Naive thymus-derived CD4-positive, alpha-beta T cell (primary cell): ENCODE results near the gene MED15. TPM values are rescaled to one million over a fixed set of nuclear protein-coding genes. Genes with fewer than 3 reads are reported as not detected.

ENCODE experiments used
- ATAC-seq: fragments of 150-1000 bp; cut with Tn5 transposase; 2 replicates; pipeline ENCODE4 v1.10.0; 2021; ENCODE audit warnings: mild to moderate bottlenecking, moderate library complexity
- CTCF ChIA-PET: fragments of 350-600 bp; sonication (Branson Sonifier 250); formaldehyde crosslinking; loops from one replicate; lab custom pipeline; 2021; ENCODE audit warnings: antibody characterized with exemption; lab: Charles Lee
- POLR2A ChIA-PET: fragments of 350-600 bp; sonication (Branson Sonifier 250); formaldehyde crosslinking; loops from one replicate; lab custom pipeline; 2021; ENCODE audit warnings: antibody characterized with exemption, inconsistent platforms; lab: Charles Lee
- DNase-seq, 9 donors: peaks; one replicate each; pipeline versions ENCODE4 v3.0.0 to v3.0.0-alpha.2; 2020 to 2022; ENCODE audit warnings: mixed read lengths in 1 of 9
- H3K27ac ChIP-seq: one replicate; pipeline ENCODE4 v1.7.0; 2013; ENCODE audit warnings: mild to moderate bottlenecking, low read depth, low read length, moderate library complexity
- H3K27me3 ChIP-seq, 2 donors: one replicate each; pipeline ENCODE4 v1.7.0; 2013; ENCODE audit warnings: low read length in 2 of 2, mild to moderate bottlenecking in 2 of 2, moderate library complexity in 2 of 2; ENCODE audit not compliant: control insufficient read depth in 2 of 2, insufficient read depth in 2 of 2
- H3K36me3 ChIP-seq, 3 experiments: 1 replicate in 2 of 3; 2 replicates in 1 of 3; pipeline ENCODE4 v1.7.0; 2013; ENCODE audit warnings: low read length in 3 of 3, mild to moderate bottlenecking in 3 of 3, moderate library complexity in 1 of 3; ENCODE audit not compliant: insufficient read depth in 3 of 3, control insufficient read depth in 2 of 3
- H3K4me1 ChIP-seq, 2 donors: one replicate each; pipeline ENCODE4 v1.7.0; 2013; ENCODE audit warnings: low read length in 2 of 2, mild to moderate bottlenecking in 2 of 2, moderate library complexity in 1 of 2; ENCODE audit not compliant: control insufficient read depth in 2 of 2, insufficient read depth in 2 of 2
- H3K4me3 ChIP-seq: 2 replicates; pipeline ENCODE4 v1.7.0; 2013; ENCODE audit warnings: mild to moderate bottlenecking, low read length
- H3K9me3 ChIP-seq, 3 experiments: 1 replicate in 2 of 3; 2 replicates in 1 of 3; pipeline ENCODE4 v1.7.0; 2013; ENCODE audit warnings: low read length in 3 of 3; ENCODE audit not compliant: control insufficient read depth in 2 of 3
- H3K27ac Mint-ChIP-seq, 9 donors: one replicate each; pipeline ENCODE4 v1.8.0; 2020 to 2022; ENCODE audit warnings: mixed read lengths in 9 of 9, mild to moderate bottlenecking in 8 of 9, moderate library complexity in 5 of 9, inconsistent platforms in 2 of 9
- H3K27me3 Mint-ChIP-seq, 5 donors: one replicate each; pipeline ENCODE4 v1.8.0; 2021 to 2022; ENCODE audit warnings: mixed read lengths in 5 of 5, mild to moderate bottlenecking in 1 of 5
- H3K36me3 Mint-ChIP-seq, 5 donors: one replicate each; pipeline ENCODE4 v1.8.0; 2020 to 2022; ENCODE audit warnings: mixed read lengths in 5 of 5, mild to moderate bottlenecking in 3 of 5, inconsistent platforms in 1 of 5
- H3K4me1 Mint-ChIP-seq, 7 donors: one replicate each; pipeline ENCODE4 v1.8.0; 2020 to 2022; ENCODE audit warnings: mixed read lengths in 7 of 7, mild to moderate bottlenecking in 3 of 7, inconsistent platforms in 1 of 7
- H3K4me3 Mint-ChIP-seq, 10 donors: one replicate each; pipeline ENCODE4 v1.8.0; 2020 to 2022; ENCODE audit warnings: mild to moderate bottlenecking in 10 of 10, mixed read lengths in 10 of 10, moderate library complexity in 6 of 10, inconsistent platforms in 2 of 10
- H3K9me3 Mint-ChIP-seq, 11 donors: one replicate each; pipeline ENCODE4 v1.8.0; 2020 to 2022; ENCODE audit warnings: mixed read lengths in 11 of 11, mild to moderate bottlenecking in 4 of 11, inconsistent platforms in 1 of 11, moderate library complexity in 1 of 11
- intact Hi-C, 2 donors: fragments of 100-400 bp; cut with micrococcal nuclease; formaldehyde crosslinking; loops; one replicate each; pipeline ENCODE4 v1.15.1; 2023
- polyA plus RNA-seq, 2 donors: library from polyadenylated mRNA; unstranded; fragments of 300-500 nt; fragmentation: Illumina TruSeq; gene quantifications; one replicate each; pipeline ENCODE4 v1.2.3, GENCODE V29; 2021
- total RNA-seq, 6 experiments: library from RNA in 5 of 6; stranded (reverse) in 5 of 6; gene quantifications; 1 replicate in 5 of 6; 2 replicates in 1 of 6; pipeline ENCODE4 v1.2.3 and lab custom pipeline; 2021 to 2026

Gene MED15
- total and polyA plus RNA-seq, 7 experiments from 2014 or later, result 24.3 to 235 (median 192) TPM

- H3K4me3 Mint-ChIP-seq, result no peak overlapping the region
- Histone ChIP-seq H3K27ac (no peak overlapping the region), H3K9me3 (no peaks in the 10 kb centered on the region), H3K27me3 (no peaks in the 10 kb centered on the region), H3K4me3 (no peak overlapping the region), H3K4me1 (no peaks in the 10 kb centered on the region), H3K36me3 (peaks cover 17 to 48% (median 23%) of the 10 kb centered on the region in 3 experiments)
- POLR2A ChIA-PET, result interaction anchor here (1.2 kb wide), 1 partner anchor 19 kb away, joined by 3 read pairs; no protein-coding TSS in a partner anchor
- CTCF ChIA-PET, result no interaction called here
- DNase-seq (no peak), ATAC-seq (no peak)
- H3K27ac Mint-ChIP-seq, result peak overlapping the region in 4 of 9 donors; percentile 21 to 81 (median 40)
- peaks cover 0 to 11% (median 5%) of the 10 kb centered on the region in 7 donors for H3K4me1 Mint-ChIP-seq
- H3K27me3 Mint-ChIP-seq, result peaks cover 0 to 2% (median 0%) of the 10 kb centered on the region in 5 donors
- H3K36me3 Mint-ChIP-seq, result peaks cover 0 to 16% (median 0%) of the 10 kb centered on the region in 5 donors
- intact Hi-C loops, result no loop called here
- no peaks in the 10 kb centered on the region for H3K9me3 Mint-ChIP-seq
Observed at GRCh38 chr22:20588092-20588842, 80.9 kb downstream of the MED15 start.

DNA sequence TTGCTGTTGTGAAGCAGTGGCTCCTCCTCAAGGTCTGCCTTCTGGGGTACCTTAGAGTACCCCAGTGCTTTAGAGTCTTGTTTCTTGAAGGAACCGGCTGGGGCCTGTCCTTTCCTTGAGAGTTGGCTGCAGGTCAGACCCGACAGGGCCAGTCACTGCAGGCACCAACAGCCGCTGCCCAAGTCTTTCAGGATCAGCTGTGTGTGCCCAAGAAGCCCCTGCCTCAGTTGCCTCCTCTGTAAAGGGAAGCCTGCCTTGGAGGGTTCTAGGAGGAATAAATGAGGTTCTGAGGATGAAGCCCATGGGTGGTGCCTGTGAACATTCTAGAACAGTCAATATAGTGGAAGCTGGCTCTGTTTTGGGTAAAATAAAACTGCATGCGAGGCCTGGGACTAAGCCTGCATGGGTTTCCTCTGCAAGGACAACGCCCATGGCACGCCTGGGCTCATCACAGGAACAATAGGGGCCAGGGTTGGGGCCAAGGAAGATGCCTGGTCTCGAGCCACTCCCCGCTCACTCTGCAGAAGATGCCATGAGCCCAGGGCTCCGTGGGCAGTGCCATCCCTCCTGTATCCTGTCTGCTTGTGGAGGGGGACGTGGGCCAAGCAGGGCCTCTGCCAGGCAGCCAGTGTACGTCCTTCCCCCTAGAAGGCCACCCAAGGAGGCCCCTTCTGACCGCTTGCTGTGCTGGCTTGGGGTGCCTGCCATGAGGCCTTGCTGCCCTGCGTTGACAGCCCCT is 81.6 kb downstream of the MED15 start:
- H3K9me3 ChIP-seq, result no peaks in the 10 kb centered on the region
- DNase-seq (peak in 1 of 9 donors; percentile 6), ATAC-seq (no peak)
- intact Hi-C loops, result no loop called here
- Mint-ChIP-seq H3K4me3 (no peak overlapping the region), H3K9me3 (no peaks in the 10 kb centered on the region), H3K36me3 (peaks cover 0 to 16% (median 0%) of the 10 kb centered on the region in 5 donors), H3K27me3 (peaks cover 0 to 2% (median 0%) of the 10 kb centered on the region in 5 donors), H3K4me1 (peaks cover 0 to 11% (median 7%) of the 10 kb centered on the region in 7 donors), H3K27ac (peak overlapping the region in 3 of 9 donors; percentile 38 to 46 (median 42))
- CTCF ChIA-PET, result no interaction called here
- H3K4me3 ChIP-seq, result no peak overlapping the region
- POLR2A ChIA-PET, result interaction anchor here (1.1 to 1.2 kb wide), 2 partner anchors 20 to 39 kb away, joined by 3 to 4 read pairs; no protein-coding TSS in a partner anchor
- H3K4me1 ChIP-seq, result no peaks in the 10 kb centered on the region
- no peaks in the 10 kb centered on the region for H3K27me3 ChIP-seq
- H3K36me3 ChIP-seq, result peaks cover 10 to 40% (median 19%) of the 10 kb centered on the region in 3 experiments
- H3K27ac ChIP-seq, result no peak overlapping the region

- Histone ChIP-seq H3K9me3 (no peaks in the 10 kb centered on the region), H3K27ac (no peak overlapping the region), H3K4me3 (no peak overlapping the region), H3K36me3 (peaks cover 9 to 32% (median 14%) of the 10 kb centered on the region in 3 experiments), H3K4me1 (no peaks in the 10 kb centered on the region), H3K27me3 (no peaks in the 10 kb centered on the region)
- Mint-ChIP-seq H3K36me3 (peaks cover 0 to 12% (median 0%) of the 10 kb centered on the region in 5 donors), H3K4me1 (peaks cover 0 to 11% (median 7%) of the 10 kb centered on the region in 7 donors), H3K27me3 (peaks cover 0 to 2% (median 0%) of the 10 kb centered on the region in 5 donors), H3K4me3 (no peak overlapping the region), H3K27ac (peak overlapping the region in 4 of 9 donors; percentile 17 to 28 (median 24)), H3K9me3 (no peaks in the 10 kb centered on the region)
- intact Hi-C loops, result no loop called here
- CTCF ChIA-PET, result no interaction called here
- ATAC-seq, result no peak
- DNase-seq, result peak in 1 of 9 donors; percentile 6
- POLR2A ChIA-PET, result interaction anchor here (0.9 to 1.2 kb wide), 4 partner anchors 9 to 39 kb away, joined by 3 to 4 read pairs (median 3); no protein-coding TSS in a partner anchor
Observed at GRCh38 chr22:20589614-20590476, 82.4 kb downstream of the MED15 start.

GRCh38 chr22:20590477-20591294 is 83.3 kb downstream of the MED15 start:
- ChIA-PET CTCF (no interaction called here), POLR2A (interaction anchor here (0.9 to 1.1 kb wide), 3 partner anchors 9 to 40 kb away, joined by 3 to 4 read pairs (median 3); no protein-coding TSS in a partner anchor)
- H3K9me3 Mint-ChIP-seq, result no peaks in the 10 kb centered on the region
- DNase-seq (peak in 1 of 9 donors; percentile 5), ATAC-seq (no peak)
- Histone ChIP-seq H3K4me1 (no peaks in the 10 kb centered on the region), H3K36me3 (peaks cover under 1 to 23% (median 7%) of the 10 kb centered on the region in 3 experiments), H3K4me3 (no peak overlapping the region), H3K27me3 (no peaks in the 10 kb centered on the region), H3K27ac (no peak overlapping the region), H3K9me3 (no peaks in the 10 kb centered on the region)
- peak overlapping the region in 2 of 9 donors; percentile 28 to 77 for H3K27ac Mint-ChIP-seq
- H3K4me3 Mint-ChIP-seq, result no peak overlapping the region
- peaks cover 0 to 2% (median 0%) of the 10 kb centered on the region in 5 donors for H3K27me3 Mint-ChIP-seq
- peaks cover 0 to 7% (median 0%) of the 10 kb centered on the region in 5 donors for H3K36me3 Mint-ChIP-seq
- H3K4me1 Mint-ChIP-seq, result peaks cover 0 to 11% (median 7%) of the 10 kb centered on the region in 7 donors
- intact Hi-C loops, result no loop called here

DNA sequence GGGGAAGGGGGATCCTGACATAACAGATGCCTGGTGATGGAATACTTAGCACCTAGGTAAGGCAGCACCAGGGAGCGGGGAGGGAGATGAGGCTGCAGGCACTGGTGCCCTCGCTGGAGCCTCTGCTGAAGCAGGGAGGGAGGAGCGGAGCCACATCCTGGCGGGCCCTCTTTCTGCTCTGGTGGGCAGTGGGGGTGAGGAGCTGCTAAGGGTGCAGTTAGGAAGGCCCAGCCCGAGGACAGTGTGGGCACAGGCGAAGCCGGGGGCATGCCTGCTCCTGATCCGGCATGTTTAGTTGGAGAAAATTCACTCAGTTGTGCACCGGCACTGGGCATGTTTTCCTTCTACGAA is 83.9 kb downstream of the MED15 start:
- H3K9me3 Mint-ChIP-seq, result no peaks in the 10 kb centered on the region
- peaks cover 0 to 11% (median 7%) of the 10 kb centered on the region in 7 donors for H3K4me1 Mint-ChIP-seq
- no peak overlapping the region for H3K4me3 Mint-ChIP-seq
- H3K4me3 ChIP-seq, result no peak overlapping the region
- H3K4me1 ChIP-seq, result no peaks in the 10 kb centered on the region
- intact Hi-C loops, result no loop called here
- no peak overlapping the region for H3K27ac Mint-ChIP-seq
- peaks cover 0 to 18% (median 5%) of the 10 kb centered on the region in 3 experiments for H3K36me3 ChIP-seq
- no peaks in the 10 kb centered on the region for H3K9me3 ChIP-seq
- DNase-seq (peak in 1 of 9 donors; percentile 4), ATAC-seq (no peak)
- ChIA-PET CTCF (interaction anchor here (0.8 kb wide), 1 partner anchor 27 kb away, joined by 5 read pairs; no protein-coding TSS in a partner anchor), POLR2A (interaction anchor here (0.9 kb wide), 1 partner anchor 15 kb away, joined by 3 read pairs; no protein-coding TSS in a partner anchor)
- no peaks in the 10 kb centered on the region for H3K27me3 ChIP-seq
- H3K36me3 Mint-ChIP-seq, result peaks cover 0 to 7% (median 0%) of the 10 kb centered on the region in 5 donors
- H3K27ac ChIP-seq, result no peak overlapping the region
- H3K27me3 Mint-ChIP-seq, result peaks cover 0 to 4% (median 0%) of the 10 kb centered on the region in 5 donors
